Measurements from ENCODE around the gene KLK10. TPM values are rescaled to one million over a fixed set of nuclear protein-coding genes. Genes with fewer than 3 reads are reported as not detected.

Gene KLK10
- total and polyA plus RNA-seq, 2 donors = 0.33 TPM; not detected in 1

DNA sequence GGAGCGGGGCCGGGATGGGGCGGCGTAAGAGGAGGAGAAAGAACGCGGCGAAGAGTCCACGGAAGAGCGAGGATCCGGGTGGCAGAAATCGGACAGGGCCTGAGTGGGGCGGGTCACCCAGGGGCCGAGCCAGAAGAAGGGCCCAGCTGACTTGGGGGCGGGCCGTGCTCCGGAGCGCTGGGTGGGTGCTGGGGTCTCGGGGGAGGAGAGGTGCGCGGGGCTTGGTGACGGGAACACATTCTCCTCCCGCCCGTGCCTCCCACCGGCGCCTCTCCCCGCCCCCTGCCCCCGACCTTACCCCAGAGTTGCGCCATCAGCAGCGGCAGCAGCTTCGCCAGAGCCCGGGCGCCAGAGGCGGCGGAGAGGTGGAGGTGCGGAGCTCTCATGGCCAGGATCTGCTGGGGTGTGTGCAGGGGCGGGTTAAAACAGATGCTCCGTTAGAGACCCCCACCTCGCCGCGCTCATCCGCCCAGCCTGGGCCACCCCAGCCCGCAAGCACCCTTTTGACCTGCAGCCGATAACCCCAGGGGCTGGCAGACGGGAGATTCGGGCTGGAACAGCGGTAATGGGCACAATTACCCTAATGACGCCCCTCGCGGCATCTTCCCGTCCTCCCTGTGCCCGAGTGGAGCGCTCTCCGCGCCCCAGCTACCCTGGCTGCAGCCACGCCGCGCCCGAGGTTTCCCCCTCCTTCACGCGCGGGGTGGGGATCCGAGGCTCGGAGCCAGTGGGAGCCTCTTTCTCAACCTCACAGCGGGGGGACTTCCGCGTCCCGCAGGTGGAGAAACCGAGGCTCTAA is 565 bp downstream of the KLK10 start:
- H3K4me3 ChIP-seq (ENCODE audit: low read depth, low read length) = no peak overlapping the region
- no peak for DNase-seq (ENCODE audit: extremely low spot score)
- no peaks in the 10 kb centered on the region for H3K36me3 ChIP-seq (ENCODE audit: insufficient read depth)
- WGBS = under 1% methylated on average over 68 of the region's 68 CpGs
- no peaks in the 10 kb centered on the region for H3K4me1 ChIP-seq (ENCODE audit: insufficient read depth)
- H3K27ac ChIP-seq (ENCODE audit: low read depth) = no peak overlapping the region

DNA sequence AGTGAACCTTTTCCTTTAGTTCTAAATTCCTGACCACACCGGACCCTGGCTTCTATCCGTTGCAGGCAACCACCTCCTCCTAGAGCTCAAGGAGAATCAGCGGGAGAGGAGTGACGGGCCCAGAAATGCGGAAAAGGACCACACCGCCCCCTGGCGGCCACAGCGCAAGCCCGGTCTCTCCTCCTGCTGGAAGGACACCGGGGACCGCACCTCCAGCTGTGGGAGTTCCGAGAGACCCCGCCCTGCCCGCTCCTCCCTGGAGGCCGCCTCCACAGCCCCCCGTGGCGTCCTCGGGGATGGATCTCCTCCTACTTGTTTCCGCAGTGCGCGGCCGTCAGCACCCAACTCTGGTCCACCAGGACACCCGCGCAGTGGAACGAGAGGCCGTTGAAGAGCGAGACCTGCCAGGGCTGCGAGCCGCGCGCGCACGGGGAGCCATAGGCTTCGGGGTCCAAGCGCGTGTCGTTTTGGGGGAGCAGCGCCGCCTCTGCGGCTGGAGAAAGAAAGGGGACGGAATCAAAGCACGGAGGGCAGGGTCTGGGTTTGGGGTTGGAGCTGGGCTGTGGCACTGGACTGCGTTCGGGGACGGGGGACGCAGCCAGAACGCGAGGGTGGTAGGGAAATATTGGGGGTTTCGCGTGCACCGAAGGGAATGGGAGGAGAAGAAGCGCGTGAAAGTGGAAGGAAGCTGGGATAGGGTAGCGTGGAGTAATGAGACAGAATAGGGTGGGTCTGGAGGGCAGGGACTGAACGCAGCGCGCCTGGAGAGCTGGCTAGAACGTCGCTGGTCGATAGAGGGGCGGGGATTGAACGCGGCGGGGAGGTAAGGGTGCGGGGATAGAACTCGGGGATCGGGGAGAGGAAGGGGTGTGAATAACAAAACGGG is 2.5 kb downstream of the KLK10 start:
- under 1% methylated on average over 68 of the region's 68 CpGs for WGBS
- Histone ChIP-seq H3K27ac (ENCODE audit: low read depth) (no peak overlapping the region), H3K36me3 (ENCODE audit: insufficient read depth) (no peaks in the 10 kb centered on the region), H3K4me1 (ENCODE audit: insufficient read depth) (no peaks in the 10 kb centered on the region), H3K4me3 (ENCODE audit: low read depth, low read length) (no peak overlapping the region)
- no peak for DNase-seq (ENCODE audit: extremely low spot score)

DNA sequence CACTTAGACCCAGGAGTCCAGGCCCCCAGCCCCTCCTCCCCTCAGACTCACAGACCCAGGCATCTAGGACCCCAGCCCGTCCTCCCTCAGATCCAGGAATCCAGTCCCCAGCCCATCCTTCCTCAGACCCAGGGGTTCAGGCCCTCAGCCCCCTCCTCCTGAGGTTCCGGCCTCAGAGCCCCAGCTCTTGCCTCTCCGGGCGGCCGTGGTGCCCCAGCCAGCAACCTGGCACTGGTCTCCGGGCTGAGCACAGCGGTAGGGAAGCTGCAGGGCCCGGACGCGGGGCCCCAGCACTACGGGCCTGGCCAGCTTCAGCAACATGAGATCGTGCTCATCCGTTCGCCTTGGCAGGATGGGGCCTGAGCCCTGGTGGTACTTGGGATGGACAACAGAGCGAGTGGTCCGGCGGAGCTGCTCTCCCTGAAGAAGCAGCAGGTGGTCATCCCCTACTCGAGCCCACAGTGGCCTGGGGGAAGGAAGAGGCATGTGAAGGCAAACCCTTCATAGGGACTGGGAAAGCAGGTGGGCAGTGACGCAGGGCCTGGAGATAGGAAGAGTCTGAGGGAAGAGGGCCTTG is 3.7 kb downstream of the KLK10 start:
- no peaks in the 10 kb centered on the region for H3K4me1 ChIP-seq (ENCODE audit: insufficient read depth)
- no peak for DNase-seq (ENCODE audit: extremely low spot score)
- H3K4me3 ChIP-seq (ENCODE audit: low read depth, low read length) = no peak overlapping the region
- H3K27ac ChIP-seq (ENCODE audit: low read depth) = no peak overlapping the region
- WGBS = 88% methylated on average over 19 of the region's 19 CpGs
- no peaks in the 10 kb centered on the region for H3K36me3 ChIP-seq (ENCODE audit: insufficient read depth)

DNA sequence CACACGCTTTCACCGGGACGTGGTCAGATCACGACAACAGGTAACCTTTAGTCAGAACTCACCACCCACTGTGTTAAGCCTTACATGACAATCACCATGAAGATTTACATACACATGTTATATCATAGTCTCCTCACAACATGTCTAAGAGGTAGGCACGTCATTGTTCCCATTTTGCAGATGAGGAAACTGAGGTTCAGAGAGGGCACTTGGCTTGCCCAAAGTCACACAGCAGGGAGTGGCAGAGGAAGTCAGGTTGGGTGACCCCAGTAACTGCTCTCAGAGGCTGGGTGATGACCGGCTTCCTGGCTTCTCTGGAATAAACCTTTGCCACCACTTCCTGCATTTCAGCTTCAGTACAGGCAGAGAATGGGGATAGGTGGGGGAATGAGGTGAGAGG is 5.3 kb downstream of the KLK10 start:
- DNase-seq (ENCODE audit: extremely low spot score) = no peak
- Histone ChIP-seq H3K4me3 (ENCODE audit: low read depth, low read length) (no peak overlapping the region), H3K36me3 (ENCODE audit: insufficient read depth) (no peaks in the 10 kb centered on the region), H3K4me1 (ENCODE audit: insufficient read depth) (no peaks in the 10 kb centered on the region), H3K27ac (ENCODE audit: low read depth) (no peak overlapping the region)
- WGBS = 84% methylated on average over 6 of the region's 6 CpGs

DNA sequence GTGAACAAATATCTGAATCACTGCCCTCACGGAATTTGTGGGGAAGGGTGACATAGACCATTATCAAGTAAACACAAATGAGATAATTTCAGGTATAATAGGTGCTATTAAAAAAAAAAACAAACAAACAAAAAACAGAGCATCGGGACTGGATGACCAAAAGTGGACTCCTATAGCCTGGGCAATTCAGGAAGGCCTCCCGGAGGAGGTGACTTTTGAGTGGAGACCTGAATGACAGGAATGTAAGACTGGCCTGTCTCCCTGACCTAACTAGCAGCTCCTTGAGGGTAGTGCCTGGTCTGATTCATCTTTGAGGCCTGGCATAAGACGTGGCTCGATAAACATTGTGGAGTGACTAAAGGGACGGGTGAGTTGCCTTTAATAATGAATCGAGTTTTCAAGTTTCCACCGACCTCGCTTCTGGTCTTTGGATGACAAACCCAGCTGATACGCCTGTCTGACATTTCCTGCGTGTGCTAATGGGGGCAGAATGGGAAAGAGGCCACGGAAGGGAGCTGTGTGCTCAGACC is 6.8 kb downstream of the KLK10 start:
- DNase-seq (ENCODE audit: extremely low spot score) = no peak
- 72% methylated on average over 12 of the region's 12 CpGs for WGBS
- H3K27ac ChIP-seq (ENCODE audit: low read depth) = no peak overlapping the region
- no peaks in the 10 kb centered on the region for H3K36me3 ChIP-seq (ENCODE audit: insufficient read depth)
- H3K4me1 ChIP-seq (ENCODE audit: insufficient read depth) = no peaks in the 10 kb centered on the region
- H3K4me3 ChIP-seq (ENCODE audit: low read depth, low read length) = no peak overlapping the region

DNA sequence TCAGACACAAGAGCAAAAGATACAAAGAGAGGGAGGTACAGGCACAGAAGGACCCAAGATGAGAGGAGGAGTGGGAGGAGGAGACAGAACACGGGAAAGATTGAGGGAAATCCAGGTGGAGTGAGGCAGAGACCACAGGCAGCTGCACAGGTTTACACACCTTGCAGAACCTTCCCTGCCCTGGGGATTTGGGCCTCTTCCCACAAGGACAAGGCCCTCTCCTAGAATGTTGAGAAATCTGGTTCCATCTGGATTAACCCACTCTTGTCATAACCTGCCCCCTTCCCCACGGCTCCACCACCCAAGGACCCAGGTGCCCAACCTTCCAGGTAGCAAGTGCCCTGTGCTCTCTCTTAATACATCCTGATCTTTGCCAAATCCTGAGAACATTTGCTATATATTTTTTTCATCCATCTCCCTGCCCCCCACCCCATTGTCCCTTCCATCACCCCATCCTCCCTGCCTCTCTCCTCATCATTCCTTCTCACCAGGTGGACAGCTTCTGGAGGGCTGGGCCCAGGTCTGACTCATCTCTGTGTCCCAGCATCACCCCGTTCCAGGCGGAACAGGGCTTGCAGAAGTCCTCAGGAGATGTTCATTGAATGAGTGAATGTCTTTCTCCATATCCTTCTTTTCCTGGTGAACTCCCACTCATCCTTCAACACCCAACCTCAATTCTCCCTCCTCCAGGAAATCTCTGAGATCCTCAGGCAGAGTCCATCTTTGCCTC is 9.3 kb downstream of the KLK10 start:
- H3K27ac ChIP-seq (ENCODE audit: low read depth) = no peak overlapping the region
- H3K4me1 ChIP-seq (ENCODE audit: insufficient read depth) = no peaks in the 10 kb centered on the region
- DNase-seq (ENCODE audit: extremely low spot score) = no peak
- no peaks in the 10 kb centered on the region for H3K36me3 ChIP-seq (ENCODE audit: insufficient read depth)
- no peak overlapping the region for H3K4me3 ChIP-seq (ENCODE audit: low read depth, low read length)
- 69% methylated on average over 4 of the region's 4 CpGs for WGBS

DNA sequence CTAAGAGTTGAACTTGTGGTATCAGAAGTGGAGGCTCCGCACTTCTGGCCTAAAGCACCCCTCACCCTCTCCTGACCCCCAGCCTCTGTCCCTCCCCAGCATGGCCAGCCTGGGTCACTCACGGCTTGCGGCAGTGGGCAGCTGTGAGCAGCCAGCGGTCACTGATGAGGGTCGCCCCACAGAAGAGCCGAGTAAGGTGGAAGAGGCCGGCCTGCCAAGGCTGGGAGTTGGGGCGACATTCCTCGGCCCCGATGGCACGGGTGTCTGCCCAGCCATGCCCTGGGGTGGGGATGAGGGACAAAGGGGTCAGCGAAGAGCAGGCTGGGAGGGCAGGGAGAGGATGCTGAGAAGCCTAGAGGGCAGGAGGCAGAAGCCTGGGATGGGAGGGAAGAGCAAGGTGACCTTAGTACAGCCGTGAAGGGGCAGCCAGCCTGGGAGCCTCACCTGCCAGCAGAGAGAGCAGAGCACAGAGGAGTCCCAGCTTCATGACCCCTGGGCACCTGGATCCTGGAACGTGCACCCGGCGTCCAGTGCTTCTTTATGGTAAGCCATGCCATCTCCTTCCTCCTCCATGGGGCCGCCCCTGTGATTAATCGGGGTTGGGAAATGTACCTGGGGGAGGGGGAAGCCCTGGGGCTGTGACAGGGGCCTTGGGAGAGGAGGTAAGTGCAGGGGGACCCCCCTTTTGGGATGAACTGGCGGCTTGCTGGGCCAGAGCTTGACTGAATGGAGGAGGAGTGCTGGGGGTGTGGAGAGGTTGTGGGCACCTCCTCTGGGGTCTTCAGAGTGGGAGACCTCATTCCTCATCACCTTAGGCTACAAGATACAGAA is 10.2 kb downstream of the KLK10 start:
- DNase-seq (ENCODE audit: extremely low spot score) = no peak
- Histone ChIP-seq H3K4me1 (ENCODE audit: insufficient read depth) (no peaks in the 10 kb centered on the region), H3K36me3 (ENCODE audit: insufficient read depth) (no peaks in the 10 kb centered on the region), H3K27ac (ENCODE audit: low read depth) (no peak overlapping the region), H3K4me3 (ENCODE audit: low read depth, low read length) (no peak overlapping the region)
- 71% methylated on average over 19 of the region's 19 CpGs for WGBS

DNA sequence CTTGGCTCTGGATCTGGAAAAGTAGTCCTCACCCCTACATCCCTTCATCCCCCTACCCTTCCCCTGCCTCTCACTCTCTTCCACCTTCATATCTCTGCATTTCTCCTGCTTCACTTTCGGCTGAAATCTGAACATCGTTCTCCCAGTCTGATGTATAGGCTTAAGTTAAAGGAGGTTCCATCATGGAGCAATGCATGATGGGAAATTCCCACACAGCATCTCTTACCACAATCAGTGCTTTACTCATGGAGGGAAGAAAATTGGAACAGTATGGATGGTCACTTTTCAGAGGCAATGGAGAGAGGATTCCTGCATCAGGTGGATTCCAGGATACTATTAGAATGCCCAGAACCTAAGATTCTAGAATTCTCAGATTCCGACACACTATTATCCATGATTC is 12.0 kb downstream of the KLK10 start:
- 87% methylated on average over 3 of the region's 3 CpGs for WGBS
- Histone ChIP-seq H3K36me3 (ENCODE audit: insufficient read depth) (no peaks in the 10 kb centered on the region), H3K4me3 (ENCODE audit: low read depth, low read length) (no peak overlapping the region), H3K4me1 (ENCODE audit: insufficient read depth) (no peaks in the 10 kb centered on the region), H3K27ac (ENCODE audit: low read depth) (no peak overlapping the region)
- no peak for DNase-seq (ENCODE audit: extremely low spot score)

DNA sequence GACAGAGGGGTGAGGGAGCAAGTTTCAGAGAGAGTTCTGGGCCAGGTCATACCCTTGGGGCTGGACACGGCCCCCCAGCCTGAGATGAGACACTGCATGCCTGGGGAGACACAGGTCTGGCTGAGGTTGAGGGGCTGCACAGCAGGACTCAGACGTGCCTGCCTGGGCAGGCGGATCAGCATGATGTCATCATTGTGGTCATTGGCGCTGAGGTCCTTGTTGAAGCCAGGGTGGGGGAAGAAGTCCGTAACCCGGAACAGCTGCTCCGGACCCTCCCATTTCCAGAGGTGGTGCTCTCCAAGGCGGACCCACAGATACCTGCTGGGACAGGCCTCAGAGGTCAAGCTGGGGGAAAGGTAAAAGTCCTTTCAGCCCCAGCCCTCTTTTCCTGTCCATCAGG is 13.1 kb downstream of the KLK10 start:
- WGBS = 42% methylated on average over 8 of the region's 8 CpGs
- DNase-seq (ENCODE audit: extremely low spot score) = no peak
- Histone ChIP-seq H3K4me1 (ENCODE audit: insufficient read depth) (no peaks in the 10 kb centered on the region), H3K4me3 (ENCODE audit: low read depth, low read length) (no peak overlapping the region), H3K27ac (ENCODE audit: low read depth) (no peak overlapping the region), H3K36me3 (ENCODE audit: insufficient read depth) (no peaks in the 10 kb centered on the region)

DNA sequence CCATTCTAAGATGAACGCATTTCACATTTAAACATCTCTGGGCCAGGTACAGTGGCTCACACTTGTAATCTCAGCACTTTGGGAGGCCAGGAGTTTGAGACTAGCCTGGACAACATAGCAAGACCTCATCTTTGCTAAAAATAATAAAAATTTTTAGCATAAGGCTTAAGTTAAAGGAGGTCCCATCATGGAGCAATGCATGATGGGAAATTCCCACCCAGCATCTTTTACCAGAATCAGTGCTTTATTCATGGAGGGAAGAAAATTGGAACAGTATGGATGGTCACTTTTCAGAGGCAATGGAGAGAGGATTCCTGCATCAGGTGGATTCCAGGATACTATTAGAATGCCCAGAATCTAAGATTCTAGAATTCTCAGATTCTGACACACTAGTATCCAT is 14.3 kb downstream of the KLK10 start:
- no peak for DNase-seq (ENCODE audit: extremely low spot score)
- H3K4me3 ChIP-seq (ENCODE audit: low read depth, low read length) = no peak overlapping the region
- H3K4me1 ChIP-seq (ENCODE audit: insufficient read depth) = no peaks in the 10 kb centered on the region
- no peak overlapping the region for H3K27ac ChIP-seq (ENCODE audit: low read depth)
- H3K36me3 ChIP-seq (ENCODE audit: insufficient read depth) = no peaks in the 10 kb centered on the region
- 84% methylated on average over 1 of the region's 1 CpG for WGBS

DNA sequence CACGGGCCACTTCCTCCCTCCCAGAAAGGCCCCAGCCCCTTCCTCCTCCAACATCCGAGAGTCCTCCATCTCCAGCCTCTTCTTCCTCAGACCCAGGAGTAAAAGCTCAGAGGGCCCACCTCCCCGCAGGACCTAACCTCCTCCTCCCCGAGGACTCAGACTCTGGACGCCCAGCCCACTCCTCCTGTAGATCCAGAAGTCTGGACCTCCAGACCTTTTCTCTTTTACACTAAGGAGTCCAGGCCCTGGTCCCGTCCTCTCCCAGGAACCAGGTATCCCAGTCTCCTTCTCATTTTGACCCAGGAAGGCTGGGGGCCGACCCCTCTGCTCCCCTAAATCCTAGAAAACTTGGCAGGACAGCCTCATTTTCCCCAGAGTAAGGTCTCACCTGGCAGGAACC is 16.2 kb downstream of the KLK10 start:
- 74% methylated on average over 7 of the region's 7 CpGs for WGBS
- DNase-seq (ENCODE audit: extremely low spot score) = no peak
- Histone ChIP-seq H3K27ac (ENCODE audit: low read depth) (no peak overlapping the region), H3K4me1 (ENCODE audit: insufficient read depth) (no peaks in the 10 kb centered on the region), H3K36me3 (ENCODE audit: insufficient read depth) (no peaks in the 10 kb centered on the region), H3K4me3 (ENCODE audit: low read depth, low read length) (no peak overlapping the region)

DNA sequence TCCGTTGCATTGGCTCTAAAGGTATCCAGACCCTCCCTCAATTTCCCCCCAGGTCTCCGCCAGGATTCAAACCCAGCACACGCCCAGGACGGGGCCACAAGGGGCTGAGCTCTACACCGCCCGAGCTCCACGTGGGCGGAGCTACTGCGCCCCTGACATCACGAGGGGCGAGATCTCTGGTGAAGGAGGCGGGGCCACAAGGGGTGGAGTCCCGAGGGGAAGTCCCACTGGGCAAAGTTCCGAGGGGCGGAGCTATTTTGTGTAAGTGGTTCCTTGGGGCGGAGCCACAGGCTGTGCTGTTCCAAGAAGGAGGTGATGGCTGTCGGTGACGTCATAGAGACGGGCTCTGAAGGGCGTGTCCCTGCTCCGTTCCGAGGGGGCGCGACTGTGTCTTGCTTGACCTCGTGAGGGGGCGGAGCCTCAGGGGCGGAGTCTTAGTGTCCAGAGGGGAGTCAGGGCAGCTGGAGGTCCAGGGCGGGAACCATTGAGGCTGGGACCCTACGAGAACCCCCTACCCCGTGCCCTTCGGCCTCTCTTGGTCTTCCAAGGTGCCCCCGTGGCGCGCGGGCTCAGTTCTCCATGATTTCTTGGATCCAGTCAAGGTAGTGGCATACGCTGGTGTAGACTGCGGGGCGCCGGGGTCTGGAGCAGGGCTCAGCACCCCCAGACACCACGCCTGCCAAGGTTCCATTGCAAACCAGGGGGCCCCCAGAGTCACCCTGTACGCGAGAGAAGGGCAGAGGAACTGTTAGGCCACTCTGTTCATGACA is 16.8 kb downstream of the KLK10 start:
- DNase-seq (ENCODE audit: extremely low spot score) = no peak
- Histone ChIP-seq H3K36me3 (ENCODE audit: insufficient read depth) (no peaks in the 10 kb centered on the region), H3K4me3 (ENCODE audit: low read depth, low read length) (no peak overlapping the region), H3K27ac (ENCODE audit: low read depth) (no peak overlapping the region), H3K4me1 (ENCODE audit: insufficient read depth) (no peaks in the 10 kb centered on the region)
- 49% methylated on average over 42 of the region's 42 CpGs for WGBS

All from urinary bladder (tissue), 4 donors.